Liver (tissue), 9 donors: ENCODE results near the gene ST8SIA6. TPM values are rescaled to one million over a fixed set of nuclear protein-coding genes. Genes with fewer than 3 reads are reported as not detected.
A peak's percentile ranks its signal among the peaks of the same experiment; 100 is the strongest.

Experiments
- DNase-seq: peaks from one replicate; pipeline ENCODE4 v3.0.0-alpha.2; 2017; ENCODE audit warnings: low spot score
- H3K27ac ChIP-seq, 2 donors: one replicate each; pipeline ENCODE4 v1.7.0; 2013; ENCODE audit warnings: inconsistent platforms in 2 of 2, low read length in 2 of 2, control low read depth in 1 of 2, low read depth in 1 of 2, mild to moderate bottlenecking in 1 of 2
- H3K27me3 ChIP-seq, 4 donors: one replicate each; pipeline versions ENCODE4 v1.6.1 to v1.7.0; 2013; ENCODE audit warnings: low read length in 3 of 4, inconsistent platforms in 1 of 4, mild to moderate bottlenecking in 1 of 4, moderate library complexity in 1 of 4; ENCODE audit not compliant: control insufficient read depth in 4 of 4, insufficient read depth in 4 of 4
- H3K36me3 ChIP-seq, 4 donors: one replicate each; pipeline versions ENCODE4 v1.6.1 to v1.7.0; 2013; ENCODE audit warnings: low read length in 3 of 4, mild to moderate bottlenecking in 3 of 4, low read depth in 1 of 4, moderate library complexity in 1 of 4; ENCODE audit not compliant: control insufficient read depth in 4 of 4, insufficient read depth in 3 of 4
- H3K4me1 ChIP-seq, 4 donors: one replicate each; pipeline versions ENCODE4 v1.6.1 to v1.7.0; 2013; ENCODE audit warnings: low read length in 3 of 4, mild to moderate bottlenecking in 3 of 4, moderate library complexity in 1 of 4; ENCODE audit not compliant: control insufficient read depth in 4 of 4, insufficient read depth in 4 of 4
- H3K4me3 ChIP-seq, 3 donors: one replicate each; pipeline versions ENCODE4 v1.6.1 to v1.7.0; 2013; ENCODE audit warnings: low read length in 3 of 3, control low read depth in 1 of 3, low read depth in 1 of 3, mild to moderate bottlenecking in 1 of 3
- H3K9ac ChIP-seq, 2 donors: one replicate each; pipeline ENCODE4 v1.7.0; 2013; ENCODE audit warnings: low read length in 2 of 2, mild to moderate bottlenecking in 2 of 2, moderate library complexity in 2 of 2, control low read depth in 1 of 2, low read depth in 1 of 2
- H3K9me3 ChIP-seq, 4 donors: one replicate each; pipeline versions ENCODE4 v1.6.1 to v1.7.0; 2013; ENCODE audit warnings: low read length in 3 of 4; ENCODE audit not compliant: control insufficient read depth in 4 of 4
- EGR1 ChIP-seq, 2 donors: IDR thresholded peaks; 2 replicates each; pipeline ENCODE4 v1.6.1; 2016 to 2018; ENCODE audit warnings: antibody characterized with exemption in 2 of 2, low read depth in 2 of 2
- HNF4A ChIP-seq, 2 donors: conservative IDR thresholded peaks; 2 replicates each; pipeline ENCODE4 v1.6.1; 2016; ENCODE audit warnings: antibody characterized with exemption in 2 of 2, mild to moderate bottlenecking in 2 of 2
- HNF4G ChIP-seq: IDR thresholded peaks from 2 replicates; pipeline ENCODE4 v1.6.1; 2016; ENCODE audit warnings: antibody characterized with exemption
- NR2F2 ChIP-seq: IDR thresholded peaks from 2 replicates; pipeline ENCODE4 v1.6.1; 2016; ENCODE audit warnings: antibody characterized with exemption
- RAD21 ChIP-seq, 2 donors: IDR thresholded peaks; 2 replicates each; pipeline ENCODE4 v1.6.1; 2016; ENCODE audit warnings: antibody characterized with exemption in 2 of 2, mild to moderate bottlenecking in 2 of 2
- RXRA ChIP-seq, 2 donors: IDR thresholded peaks; 2 replicates each; pipeline ENCODE4 v1.6.1; 2017 to 2018; ENCODE audit warnings: antibody characterized with exemption in 2 of 2, mild to moderate bottlenecking in 1 of 2
- SP1 ChIP-seq: IDR thresholded peaks from 2 replicates; pipeline ENCODE4 v1.6.1; 2018; ENCODE audit warnings: antibody characterized with exemption, mild to moderate bottlenecking
- TAF1 ChIP-seq: conservative IDR thresholded peaks from 2 replicates; pipeline ENCODE4 v1.6.1; 2016; ENCODE audit warnings: antibody characterized with exemption, mild to moderate bottlenecking
- WGBS: extraction: QIAGEN DNeasy Blood & Tissue Kit; methylation state at CpG from one replicate; pipeline ENCODE4 v1.1.7; 2013; 5-methylcytosine and 5-hydroxymethylcytosine counted together
- polyA plus RNA-seq, 2 donors: library from polyadenylated mRNA; stranded (reverse) in 1 of 2; unstranded in 1 of 2; fragments of 200-250 nt in 1 of 2; fragments of >200 nt in 1 of 2; fragmentation: Nextera tagmentation in 1 of 2; extraction: Ambion mirVana in 1 of 2; gene quantifications; one replicate each; pipeline versions ENCODE4 v1.2.1 to v1.2.3, GENCODE V29; 2013 to 2015
- total RNA-seq, 2 donors: library from RNA; depleted of rRNA; stranded (reverse); fragments of >200 nt; gene quantifications; one replicate each; pipeline ENCODE4 v1.2.3, GENCODE V29; 2014
- TF ChIP-seq, protein P1 (sequence below): IDR thresholded peaks from 2 replicates; pipeline ENCODE4 v1.6.1; 2016; ENCODE audit warnings: antibody characterized with exemption
- TF ChIP-seq, protein P2 (sequence below): IDR thresholded peaks from 2 replicates; pipeline ENCODE4 v1.6.1; 2016; ENCODE audit warnings: antibody characterized with exemption
- TF ChIP-seq, protein P3 (sequence below): fragments of 150-350 bp; IDR thresholded peaks from 2 replicates; pipeline ENCODE4 v1.5.1; 2017; ENCODE audit warnings: improper control_type of control experiment, low read depth, low read length; ENCODE audit not compliant: missing input control
- TF ChIP-seq, protein P4 (sequence below): IDR thresholded peaks from 2 replicates; pipeline ENCODE4 v1.6.1; 2016; ENCODE audit warnings: antibody characterized with exemption
- TF ChIP-seq, protein P5 (sequence below): IDR thresholded peaks from 2 replicates; pipeline ENCODE4 v1.6.1; 2016; ENCODE audit warnings: antibody characterized with exemption, mild to moderate bottlenecking
- donor health status: healthy.
- donor health status: healthy.
- donor health status: healthy.
- donor health status: healthy.
- donor health status: healthy.

The ST8SIA6 gene
- total and polyA plus RNA-seq, 4 donors = 0.53 to 5.8 (median 1.0) TPM

DNA sequence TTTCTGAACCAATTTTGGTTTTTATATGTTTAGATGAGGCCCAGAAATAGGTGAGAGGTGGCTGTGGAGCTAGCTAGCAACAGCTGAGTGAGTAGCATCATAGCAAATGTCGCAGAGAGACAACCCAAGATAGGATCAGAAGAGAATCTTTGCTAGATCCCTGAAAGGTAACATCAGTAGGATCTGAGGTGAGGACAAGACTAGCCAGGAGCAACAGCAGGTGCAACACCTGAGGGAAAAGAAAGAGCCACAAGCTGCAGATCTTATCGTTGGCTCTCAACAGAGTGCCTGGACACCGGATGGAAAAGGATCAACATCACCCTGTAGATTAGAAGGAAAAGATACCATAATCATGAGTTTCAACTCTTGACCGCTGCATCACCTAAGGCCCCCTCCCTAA lies 4.4 kb downstream of the ST8SIA6 start (continued):
- TF ChIP-seq, protein P1, sequence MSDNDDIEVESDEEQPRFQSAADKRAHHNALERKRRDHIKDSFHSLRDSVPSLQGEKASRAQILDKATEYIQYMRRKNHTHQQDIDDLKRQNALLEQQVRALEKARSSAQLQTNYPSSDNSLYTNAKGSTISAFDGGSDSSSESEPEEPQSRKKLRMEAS = no peak
- TF ChIP-seq HNF4A (conservative IDR thresholded peaks at IDR 0.05) = no peak
- TF ChIP-seq, protein P2, sequence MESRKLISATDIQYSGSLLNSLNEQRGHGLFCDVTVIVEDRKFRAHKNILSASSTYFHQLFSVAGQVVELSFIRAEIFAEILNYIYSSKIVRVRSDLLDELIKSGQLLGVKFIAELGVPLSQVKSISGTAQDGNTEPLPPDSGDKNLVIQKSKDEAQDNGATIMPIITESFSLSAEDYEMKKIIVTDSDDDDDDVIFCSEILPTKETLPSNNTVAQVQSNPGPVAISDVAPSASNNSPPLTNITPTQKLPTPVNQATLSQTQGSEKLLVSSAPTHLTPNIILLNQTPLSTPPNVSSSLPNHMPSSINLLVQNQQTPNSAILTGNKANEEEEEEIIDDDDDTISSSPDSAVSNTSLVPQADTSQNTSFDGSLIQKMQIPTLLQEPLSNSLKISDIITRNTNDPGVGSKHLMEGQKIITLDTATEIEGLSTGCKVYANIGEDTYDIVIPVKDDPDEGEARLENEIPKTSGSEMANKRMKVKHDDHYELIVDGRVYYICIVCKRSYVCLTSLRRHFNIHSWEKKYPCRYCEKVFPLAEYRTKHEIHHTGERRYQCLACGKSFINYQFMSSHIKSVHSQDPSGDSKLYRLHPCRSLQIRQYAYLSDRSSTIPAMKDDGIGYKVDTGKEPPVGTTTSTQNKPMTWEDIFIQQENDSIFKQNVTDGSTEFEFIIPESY = no peak
- TF ChIP-seq, protein P3, sequence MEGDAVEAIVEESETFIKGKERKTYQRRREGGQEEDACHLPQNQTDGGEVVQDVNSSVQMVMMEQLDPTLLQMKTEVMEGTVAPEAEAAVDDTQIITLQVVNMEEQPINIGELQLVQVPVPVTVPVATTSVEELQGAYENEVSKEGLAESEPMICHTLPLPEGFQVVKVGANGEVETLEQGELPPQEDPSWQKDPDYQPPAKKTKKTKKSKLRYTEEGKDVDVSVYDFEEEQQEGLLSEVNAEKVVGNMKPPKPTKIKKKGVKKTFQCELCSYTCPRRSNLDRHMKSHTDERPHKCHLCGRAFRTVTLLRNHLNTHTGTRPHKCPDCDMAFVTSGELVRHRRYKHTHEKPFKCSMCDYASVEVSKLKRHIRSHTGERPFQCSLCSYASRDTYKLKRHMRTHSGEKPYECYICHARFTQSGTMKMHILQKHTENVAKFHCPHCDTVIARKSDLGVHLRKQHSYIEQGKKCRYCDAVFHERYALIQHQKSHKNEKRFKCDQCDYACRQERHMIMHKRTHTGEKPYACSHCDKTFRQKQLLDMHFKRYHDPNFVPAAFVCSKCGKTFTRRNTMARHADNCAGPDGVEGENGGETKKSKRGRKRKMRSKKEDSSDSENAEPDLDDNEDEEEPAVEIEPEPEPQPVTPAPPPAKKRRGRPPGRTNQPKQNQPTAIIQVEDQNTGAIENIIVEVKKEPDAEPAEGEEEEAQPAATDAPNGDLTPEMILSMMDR = no peak
- no peak for TF ChIP-seq HNF4G

DNA sequence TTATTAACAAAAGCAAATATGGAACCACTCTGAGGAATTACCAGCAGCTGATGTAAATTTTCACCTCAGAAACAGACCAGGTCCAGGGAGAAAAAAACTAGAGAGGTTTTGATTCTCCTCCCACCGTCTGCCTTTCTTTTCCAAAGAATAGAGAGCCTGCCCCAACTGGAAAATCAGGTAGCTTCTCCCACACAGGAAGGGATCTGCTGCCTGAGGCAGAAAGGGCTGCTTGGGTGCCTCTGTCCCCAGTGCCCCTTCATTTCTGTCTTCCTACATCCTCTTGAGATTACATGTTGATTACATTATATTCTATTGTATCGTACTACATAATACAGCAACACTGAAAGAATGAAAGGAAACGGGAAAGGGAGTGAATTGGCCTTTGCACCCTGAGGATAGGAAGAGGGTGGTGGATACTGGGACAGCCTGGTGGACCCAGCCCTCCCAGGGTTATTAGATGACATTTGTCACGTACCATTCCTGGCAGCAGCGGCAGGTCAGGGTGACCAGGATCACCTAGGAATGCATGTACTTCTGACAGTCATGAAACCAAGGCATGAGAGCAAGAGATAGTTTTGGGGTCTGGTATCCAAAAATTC lies 8.9 kb downstream of the ST8SIA6 start:
- H3K27ac ChIP-seq = no peak overlapping the region
- peaks cover 0 to 8% (median 2%) of the 10 kb centered on the region in 4 donors for H3K27me3 ChIP-seq
- peaks cover 2 to 11% (median 4%) of the 10 kb centered on the region in 4 donors for H3K9me3 ChIP-seq
- WGBS = 56% methylated on average over 5 of the region's 5 CpGs
- no peak for TF ChIP-seq TAF1
- TF ChIP-seq, protein P4, sequence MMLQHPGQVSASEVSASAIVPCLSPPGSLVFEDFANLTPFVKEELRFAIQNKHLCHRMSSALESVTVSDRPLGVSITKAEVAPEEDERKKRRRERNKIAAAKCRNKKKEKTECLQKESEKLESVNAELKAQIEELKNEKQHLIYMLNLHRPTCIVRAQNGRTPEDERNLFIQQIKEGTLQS = no peak
- TF ChIP-seq, protein P2 = no peak
- TF ChIP-seq NR2F2 = peak; percentile 80
- no peak for DNase-seq
- no peak overlapping the region for H3K4me3 ChIP-seq
- H3K9ac ChIP-seq = no peak overlapping the region
- no peaks in the 10 kb centered on the region for H3K36me3 ChIP-seq
- no peaks in the 10 kb centered on the region for H3K4me1 ChIP-seq

DNA sequence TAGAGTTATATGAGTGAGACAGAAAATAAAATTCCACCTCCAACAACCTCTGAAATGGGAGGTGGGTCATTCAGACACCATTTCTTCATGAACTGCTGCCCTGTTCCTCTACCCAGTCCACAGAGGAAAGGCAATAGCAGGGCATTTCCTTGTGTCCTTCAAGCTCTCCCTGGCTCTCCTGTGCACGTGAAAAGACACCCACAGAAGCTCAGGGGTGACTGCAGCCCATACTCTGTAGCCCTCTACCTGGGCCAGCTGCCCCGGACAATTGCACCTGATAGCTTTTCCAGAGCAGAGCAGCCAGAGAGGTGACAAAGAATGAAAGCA lies 10.0 kb downstream of the ST8SIA6 start:
- no peak for DNase-seq
- H3K27ac ChIP-seq = no peak overlapping the region
- TF ChIP-seq, protein P3 = no peak
- TF ChIP-seq HNF4G = no peak
- no peak for TF ChIP-seq RAD21 (IDR thresholded peaks at IDR 0.05)
- TF ChIP-seq NR2F2 = no peak
- TF ChIP-seq, protein P5, sequence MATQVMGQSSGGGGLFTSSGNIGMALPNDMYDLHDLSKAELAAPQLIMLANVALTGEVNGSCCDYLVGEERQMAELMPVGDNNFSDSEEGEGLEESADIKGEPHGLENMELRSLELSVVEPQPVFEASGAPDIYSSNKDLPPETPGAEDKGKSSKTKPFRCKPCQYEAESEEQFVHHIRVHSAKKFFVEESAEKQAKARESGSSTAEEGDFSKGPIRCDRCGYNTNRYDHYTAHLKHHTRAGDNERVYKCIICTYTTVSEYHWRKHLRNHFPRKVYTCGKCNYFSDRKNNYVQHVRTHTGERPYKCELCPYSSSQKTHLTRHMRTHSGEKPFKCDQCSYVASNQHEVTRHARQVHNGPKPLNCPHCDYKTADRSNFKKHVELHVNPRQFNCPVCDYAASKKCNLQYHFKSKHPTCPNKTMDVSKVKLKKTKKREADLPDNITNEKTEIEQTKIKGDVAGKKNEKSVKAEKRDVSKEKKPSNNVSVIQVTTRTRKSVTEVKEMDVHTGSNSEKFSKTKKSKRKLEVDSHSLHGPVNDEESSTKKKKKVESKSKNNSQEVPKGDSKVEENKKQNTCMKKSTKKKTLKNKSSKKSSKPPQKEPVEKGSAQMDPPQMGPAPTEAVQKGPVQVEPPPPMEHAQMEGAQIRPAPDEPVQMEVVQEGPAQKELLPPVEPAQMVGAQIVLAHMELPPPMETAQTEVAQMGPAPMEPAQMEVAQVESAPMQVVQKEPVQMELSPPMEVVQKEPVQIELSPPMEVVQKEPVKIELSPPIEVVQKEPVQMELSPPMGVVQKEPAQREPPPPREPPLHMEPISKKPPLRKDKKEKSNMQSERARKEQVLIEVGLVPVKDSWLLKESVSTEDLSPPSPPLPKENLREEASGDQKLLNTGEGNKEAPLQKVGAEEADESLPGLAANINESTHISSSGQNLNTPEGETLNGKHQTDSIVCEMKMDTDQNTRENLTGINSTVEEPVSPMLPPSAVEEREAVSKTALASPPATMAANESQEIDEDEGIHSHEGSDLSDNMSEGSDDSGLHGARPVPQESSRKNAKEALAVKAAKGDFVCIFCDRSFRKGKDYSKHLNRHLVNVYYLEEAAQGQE = no peak
- TF ChIP-seq, protein P4 = no peak
- TF ChIP-seq SP1 = no peak
- TF ChIP-seq RXRA (IDR thresholded peaks at IDR 0.05) = no peak
- TF ChIP-seq TAF1 = no peak
- TF ChIP-seq, protein P2 = no peak
- TF ChIP-seq EGR1 (IDR thresholded peaks at IDR 0.05; ENCODE audit: low read depth in 2 of 2) = no peak

More for the DNA sequence above, 10.0 kb downstream of the ST8SIA6 start:
- 49% methylated on average over 2 of the region's 2 CpGs for WGBS
- Histone ChIP-seq H3K4me1 (no peaks in the 10 kb centered on the region), H3K9ac (no peak overlapping the region), H3K27me3 (peaks cover 0 to 8% (median 1%) of the 10 kb centered on the region in 4 donors), H3K9me3 (peaks cover 2 to 8% (median 3%) of the 10 kb centered on the region in 4 donors), H3K4me3 (no peak overlapping the region), H3K36me3 (no peaks in the 10 kb centered on the region)
